HepG2 (cell line): ENCODE results near the gene ARIH2. TPM values are rescaled to one million over a fixed set of nuclear protein-coding genes. Genes with fewer than 3 reads are reported as not detected.
A peak's percentile ranks its signal among the peaks of the same experiment; 100 is the strongest.

Experiments
- CHD4 ChIP-seq: fragments of 200-600 bp; sonication (generic); IDR thresholded peaks from 2 replicates; pipeline ENCODE4 v1.7.0; 2017; ENCODE audit warnings: mild to moderate bottlenecking, low read length, borderline replicate concordance
- ELF4 ChIP-seq: sonication (generic); formaldehyde crosslinking; IDR thresholded peaks from 2 replicates; pipeline ENCODE4 v1.5.0; 2020; ENCODE audit warnings: missing genetic modification reagents, mild to moderate bottlenecking, moderate library complexity, borderline replicate concordance
- HOMEZ ChIP-seq: IDR thresholded peaks from 2 replicates; pipeline ENCODE4 v1.6.1; 2016; ENCODE audit warnings: low read depth
- IKZF4 ChIP-seq: sonication (generic); formaldehyde crosslinking; IDR thresholded peaks from 2 replicates; pipeline ENCODE4 v1.5.1; 2020; ENCODE audit warnings: borderline replicate concordance, mild to moderate bottlenecking, low read depth, missing genetic modification reagents; ENCODE audit errors: not compliant biosample characterization
- MAF1 ChIP-seq: sonication (generic); formaldehyde crosslinking; IDR thresholded peaks from 2 replicates; pipeline ENCODE4 v1.5.0; 2020; ENCODE audit warnings: missing genetic modification reagents, borderline replicate concordance
- MAFK ChIP-seq, 2 experiments: IDR thresholded peaks in 1 of 2; conservative IDR thresholded peaks in 1 of 2; 2 replicates each; pipeline ENCODE4 v1.6.1; 2011; ENCODE audit warnings: improper control_type of control experiment in 2 of 2, low read length in 2 of 2
- MIER3 ChIP-seq: IDR thresholded peaks from 2 replicates; pipeline ENCODE4 v1.6.1; 2016; ENCODE audit warnings: missing compliant biosample characterization, borderline replicate concordance
- RXRA ChIP-seq: sonication (generic); formaldehyde crosslinking; IDR thresholded peaks from 2 replicates; pipeline ENCODE4 v1.5.1; 2020; ENCODE audit warnings: missing genetic modification reagents
- SALL1 ChIP-seq: sonication (generic); formaldehyde crosslinking; IDR thresholded peaks from 2 replicates; pipeline ENCODE4 v1.8.0; 2022; ENCODE audit warnings: mild to moderate bottlenecking, missing genetic modification reagents
- ZBTB38 ChIP-seq: sonication (generic); formaldehyde crosslinking; IDR thresholded peaks from 2 replicates; pipeline ENCODE4 v1.5.1; 2020; ENCODE audit warnings: mild to moderate bottlenecking, missing genetic modification reagents
- ZBTB44 ChIP-seq: sonication (generic); formaldehyde crosslinking; IDR thresholded peaks from 2 replicates; pipeline ENCODE4 v1.4.0; 2020; ENCODE audit warnings: missing genetic modification reagents
- ZFP36 ChIP-seq: fragments of 150-350 bp; IDR thresholded peaks from 2 replicates; pipeline ENCODE4 v1.6.1; 2018; ENCODE audit warnings: borderline replicate concordance, low read length, low read depth; ENCODE audit not compliant: partially characterized antibody
- ZFP90 ChIP-seq: sonication (generic); formaldehyde crosslinking; IDR thresholded peaks from 2 replicates; pipeline ENCODE4 v1.8.0; 2022; ENCODE audit warnings: missing genetic modification reagents, mild to moderate bottlenecking, inconsistent platforms, borderline replicate concordance
- ZNF251 ChIP-seq: sonication (generic); formaldehyde crosslinking; IDR thresholded peaks from 2 replicates; pipeline ENCODE4 v1.9.0; 2021; ENCODE audit warnings: mild to moderate bottlenecking, missing genetic modification reagents
- ZNF572 ChIP-seq: sonication (generic); formaldehyde crosslinking; IDR thresholded peaks from 2 replicates; pipeline ENCODE4 v1.5.1; 2020; ENCODE audit warnings: mild to moderate bottlenecking, missing genetic modification reagents
- ZNF644 ChIP-seq: IDR thresholded peaks from 2 replicates; pipeline ENCODE4 v1.6.1; 2016; ENCODE audit warnings: low read depth
- ZNF670 ChIP-seq: sonication (generic); formaldehyde crosslinking; IDR thresholded peaks from 2 replicates; pipeline ENCODE4 v1.8.0; 2022; ENCODE audit warnings: mild to moderate bottlenecking, missing genetic modification reagents, borderline replicate concordance
- polyA plus RNA-seq, 8 experiments: library from polyadenylated mRNA; depleted of rRNA in 3 of 8; stranded (reverse) in 7 of 8; unstranded in 1 of 8; fragments of >200 nt; fragmentation: Illumina TruSeq in 4 of 8; extraction: Trizol in 4 of 8; gene quantifications; 2 replicates each; pipeline versions ENCODE4 v1.2.1 to v1.2.3, GENCODE V29; 2011 to 2016; ENCODE audit warnings: low read depth in 4 of 8, missing spikeins in 1 of 8, mixed read lengths in 1 of 8; ENCODE audit not compliant: insufficient read depth in 1 of 8
- total RNA-seq, 5 experiments: library from RNA; depleted of rRNA; stranded (reverse); fragments of >200 nt; fragmentation: Illumina TruSeq; extraction: Trizol; gene quantifications; 2 replicates each; pipeline ENCODE4 v1.2.3, GENCODE V29; 2016; ENCODE audit warnings: low read depth in 1 of 5
- TF ChIP-seq, protein P1 (sequence below): sonication (generic); formaldehyde crosslinking; IDR thresholded peaks from 2 replicates; pipeline ENCODE4 v1.4.0; 2020; ENCODE audit warnings: low read depth, missing genetic modification reagents

Gene ARIH2
- total and polyA plus RNA-seq, 2 of the 13 experiments (the other 11 are each of a cell fraction or from before 2014, with no cell fraction given): 64.8 to 83.3 TPM

DNA sequence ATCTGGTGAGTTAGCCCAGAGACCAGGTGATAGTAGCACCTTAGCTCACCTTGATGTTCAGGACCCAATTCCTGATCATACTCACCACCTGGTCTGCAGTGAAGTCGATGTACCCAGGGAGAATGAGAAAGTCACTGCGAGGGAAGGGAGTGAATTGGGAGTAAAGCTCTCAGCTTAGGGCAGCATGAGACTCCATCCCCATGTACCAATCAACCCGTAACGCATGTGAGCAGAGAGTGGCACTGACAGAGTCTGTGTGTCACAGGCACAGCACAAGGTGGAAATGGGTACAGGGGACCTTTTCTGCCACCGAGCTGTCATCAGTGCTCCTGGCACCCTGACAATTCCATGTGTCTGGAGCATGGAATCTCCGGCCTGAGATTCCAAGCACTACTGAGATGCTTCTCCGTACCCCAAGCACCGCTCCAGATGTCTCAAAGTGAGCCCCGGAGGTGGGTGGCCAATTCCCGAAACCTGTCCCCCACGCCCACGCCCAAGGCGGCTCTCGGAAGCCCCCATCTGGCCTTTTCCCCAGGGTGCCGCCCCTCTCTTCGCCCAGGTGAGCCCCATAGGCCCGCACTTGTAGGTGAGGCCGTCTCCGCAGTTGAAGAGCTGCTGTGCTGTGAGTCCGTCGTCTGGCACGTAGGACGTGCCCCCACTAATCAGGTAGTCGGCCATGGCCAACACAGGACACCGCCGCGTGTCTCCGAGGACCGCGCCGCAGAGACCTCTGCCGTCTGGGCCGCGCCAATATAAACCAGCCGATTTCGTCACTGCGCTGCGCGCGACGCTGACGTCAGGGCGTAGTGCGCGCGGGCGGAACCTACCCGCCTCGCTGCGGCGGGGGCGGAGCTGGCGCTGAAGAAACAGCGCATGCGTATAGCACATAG is 110.3 kb downstream of the ARIH2 start, which contains the start of gene IMPDH2 (continued):
- TF ChIP-seq SALL1 (CRISPR knock-in tag) (peak; percentile 89), ZBTB38 (CRISPR knock-in tag) (peak; percentile 88; the same call in 1 of the 2 replicates), IKZF4 (CRISPR knock-in tag) (peak; percentile 81), ZFP36 (no peak), RXRA (CRISPR knock-in tag) (peak; percentile 87), HOMEZ (peak; percentile 67), MAF1 (peak; percentile 74; the same call in 1 of the 2 replicates), ZNF251 (CRISPR knock-in tag) (no peak), ELF4 (CRISPR knock-in tag) (no peak), ZNF572 (no peak), ZBTB44 (CRISPR knock-in tag) (no peak; the same call in 1 of the 2 replicates), ZFP90 (CRISPR knock-in tag) (peak; percentile 92), ZNF670 (peak; percentile 91; the same call in 1 of the 2 replicates), ZNF644 (no peak), MIER3 (CRISPR knock-in tag) (peak; percentile 84; the same call in 1 of the 2 replicates), CHD4 (no peak), MAFK (conservative IDR thresholded peaks at IDR 0.05 in 1 of 2, IDR thresholded peaks at IDR 0.05 in 1 of 2; ENCODE audit: low read length in 2 of 2) (no peak)
- TF ChIP-seq, protein P1, sequence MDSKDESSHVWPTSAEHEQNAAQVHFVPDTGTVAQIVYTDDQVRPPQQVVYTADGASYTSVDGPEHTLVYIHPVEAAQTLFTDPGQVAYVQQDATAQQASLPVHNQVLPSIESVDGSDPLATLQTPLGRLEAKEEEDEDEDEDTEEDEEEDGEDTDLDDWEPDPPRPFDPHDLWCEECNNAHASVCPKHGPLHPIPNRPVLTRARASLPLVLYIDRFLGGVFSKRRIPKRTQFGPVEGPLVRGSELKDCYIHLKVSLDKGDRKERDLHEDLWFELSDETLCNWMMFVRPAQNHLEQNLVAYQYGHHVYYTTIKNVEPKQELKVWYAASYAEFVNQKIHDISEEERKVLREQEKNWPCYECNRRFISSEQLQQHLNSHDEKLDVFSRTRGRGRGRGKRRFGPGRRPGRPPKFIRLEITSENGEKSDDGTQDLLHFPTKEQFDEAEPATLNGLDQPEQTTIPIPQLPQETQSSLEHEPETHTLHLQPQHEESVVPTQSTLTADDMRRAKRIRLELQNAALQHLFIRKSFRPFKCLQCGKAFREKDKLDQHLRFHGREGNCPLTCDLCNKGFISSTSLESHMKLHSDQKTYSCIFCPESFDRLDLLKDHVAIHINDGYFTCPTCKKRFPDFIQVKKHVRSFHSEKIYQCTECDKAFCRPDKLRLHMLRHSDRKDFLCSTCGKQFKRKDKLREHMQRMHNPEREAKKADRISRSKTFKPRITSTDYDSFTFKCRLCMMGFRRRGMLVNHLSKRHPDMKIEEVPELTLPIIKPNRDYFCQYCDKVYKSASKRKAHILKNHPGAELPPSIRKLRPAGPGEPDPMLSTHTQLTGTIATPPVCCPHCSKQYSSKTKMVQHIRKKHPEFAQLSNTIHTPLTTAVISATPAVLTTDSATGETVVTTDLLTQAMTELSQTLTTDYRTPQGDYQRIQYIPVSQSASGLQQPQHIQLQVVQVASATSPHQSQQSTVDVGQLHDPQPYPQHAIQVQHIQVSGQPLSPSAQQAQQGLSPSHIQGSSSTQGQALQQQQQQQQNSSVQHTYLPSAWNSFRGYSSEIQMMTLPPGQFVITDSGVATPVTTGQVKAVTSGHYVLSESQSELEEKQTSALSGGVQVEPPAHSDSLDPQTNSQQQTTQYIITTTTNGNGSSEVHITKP (CRISPR knock-in tag): peak; percentile 58; the same call in 1 of the 2 replicates
